Osteoblast (primary cell): ENCODE results near the gene SIPA1L3. TPM values are rescaled to one million over a fixed set of nuclear protein-coding genes. Genes with fewer than 3 reads are reported as not detected.

ENCODE experiments used
- DNase-seq: peaks from one replicate; pipeline ENCODE4 v3.0.0; 2011; ENCODE audit warnings: low spot score, mixed read lengths; ENCODE audit not compliant: insufficient read length; ENCODE audit errors: missing footprints
- H2AFZ ChIP-seq: 2 replicates; pipeline ENCODE4 v1.6.0; 2011; ENCODE audit warnings: mild to moderate bottlenecking, low read length
- H3K27ac ChIP-seq: 2 replicates; pipeline ENCODE4 v1.5.1; 2011; ENCODE audit warnings: mild to moderate bottlenecking, low read depth, low read length, moderate library complexity
- H3K27me3 ChIP-seq: 2 replicates; pipeline ENCODE4 v1.6.0; 2012; ENCODE audit warnings: mild to moderate bottlenecking, control low read depth, inconsistent platforms, low read length, moderate library complexity; ENCODE audit not compliant: insufficient read depth
- H3K36me3 ChIP-seq: 2 replicates; pipeline ENCODE4 v1.5.1; 2011; ENCODE audit warnings: mild to moderate bottlenecking, low read length, control low read depth, moderate library complexity; ENCODE audit not compliant: insufficient read depth
- H3K4me1 ChIP-seq: 2 replicates; pipeline ENCODE4 v1.5.1; 2011; ENCODE audit warnings: mild to moderate bottlenecking, low read length, control low read depth, moderate library complexity; ENCODE audit not compliant: insufficient read depth
- H3K4me2 ChIP-seq: 2 replicates; pipeline ENCODE4 v1.6.0; 2011; ENCODE audit warnings: mild to moderate bottlenecking, low read length; ENCODE audit not compliant: insufficient read depth
- H3K4me3 ChIP-seq: fragments of 200-600 bp; sonication (generic); 3 replicates; pipeline ENCODE4 v1.5.1; 2012; ENCODE audit warnings: mild to moderate bottlenecking, low read length, inconsistent platforms; ENCODE audit not compliant: insufficient read depth
- H3K79me2 ChIP-seq: 2 replicates; pipeline ENCODE4 v1.6.0; 2012; ENCODE audit warnings: mild to moderate bottlenecking, low read length, control low read depth, inconsistent platforms; ENCODE audit not compliant: insufficient read depth
- H3K9me3 ChIP-seq: 2 replicates; pipeline ENCODE4 v1.5.1; 2011; ENCODE audit warnings: low read depth, low read length, control low read depth
- H4K20me1 ChIP-seq: 2 replicates; pipeline ENCODE4 v1.6.0; 2012; ENCODE audit warnings: mild to moderate bottlenecking, low read length, control low read depth; ENCODE audit not compliant: insufficient read depth
- CTCF ChIP-seq: IDR thresholded peaks from 2 replicates; pipeline ENCODE4 v1.5.1; 2011; ENCODE audit warnings: mild to moderate bottlenecking, low read depth, low read length, moderate library complexity; ENCODE audit errors: extremely low read depth
- total RNA-seq: library from RNA; depleted of rRNA; stranded (reverse); fragments of >200 nt; gene quantifications from 2 replicates; pipeline ENCODE4 v1.2.3, GENCODE V29; 2012

The SIPA1L3 gene
- total RNA-seq, 1 donor: 17.4 TPM

GRCh38 chr19:38111898-38112297, 204.9 kb downstream of the SIPA1L3 start:
- Histone ChIP-seq H3K27ac (no peak overlapping the region), H3K9me3 (no peaks in the 10 kb centered on the region), H3K36me3 (peaks cover 82% of the 10 kb centered on the region), H3K4me1 (peaks cover 1% of the 10 kb centered on the region), H3K4me2 (no peak overlapping the region), H3K27me3 (no peaks in the 10 kb centered on the region), H3K4me3 (no peak overlapping the region), H2AFZ (no peak overlapping the region), H4K20me1 (peaks cover 7% of the 10 kb centered on the region), H3K79me2 (no peaks in the 10 kb centered on the region)
- TF ChIP-seq CTCF: no peak
- no peak for DNase-seq

GRCh38 chr19:38114651-38115050, 207.6 kb downstream of the SIPA1L3 start:
- Histone ChIP-seq H3K36me3 (peaks cover 77% of the 10 kb centered on the region), H3K27ac (no peak overlapping the region), H3K4me2 (no peak overlapping the region), H3K27me3 (no peaks in the 10 kb centered on the region), H2AFZ (no peak overlapping the region), H3K4me3 (no peak overlapping the region), H4K20me1 (peaks cover 7% of the 10 kb centered on the region), H3K4me1 (no peaks in the 10 kb centered on the region), H3K9me3 (no peaks in the 10 kb centered on the region), H3K79me2 (no peaks in the 10 kb centered on the region)
- no peak for DNase-seq
- no peak for TF ChIP-seq CTCF

GRCh38 chr19:38115271-38115802, 208.3 kb downstream of the SIPA1L3 start:
- Histone ChIP-seq H3K4me2 (no peak overlapping the region), H3K4me1 (no peaks in the 10 kb centered on the region), H3K4me3 (no peak overlapping the region), H3K27me3 (no peaks in the 10 kb centered on the region), H3K27ac (no peak overlapping the region), H2AFZ (no peak overlapping the region), H4K20me1 (peaks cover 7% of the 10 kb centered on the region), H3K9me3 (no peaks in the 10 kb centered on the region), H3K79me2 (peaks cover 4% of the 10 kb centered on the region), H3K36me3 (peaks cover 75% of the 10 kb centered on the region)
- no peak for DNase-seq
- no peak for TF ChIP-seq CTCF

GRCh38 chr19:38118176-38118575, 211.2 kb downstream of the SIPA1L3 start:
- Histone ChIP-seq H3K79me2 (peaks cover 12% of the 10 kb centered on the region), H3K4me3 (no peak overlapping the region), H3K9me3 (no peaks in the 10 kb centered on the region), H4K20me1 (peaks cover 4% of the 10 kb centered on the region), H2AFZ (no peak overlapping the region), H3K4me2 (no peak overlapping the region), H3K4me1 (no peaks in the 10 kb centered on the region), H3K27me3 (no peaks in the 10 kb centered on the region), H3K27ac (no peak overlapping the region), H3K36me3 (peaks cover 68% of the 10 kb centered on the region)
- DNase-seq: no peak
- no peak for TF ChIP-seq CTCF
